Retinal pigment epithelial cell (primary cell): Measurements from ENCODE around the gene SPI1.
"Not testable (repeated sequence)": the region's sequence is repeated elsewhere in the genome, so short reads cannot be mapped to it uniquely, and the experiment has no call there.

Source experiments
- DNase-seq: peaks from one replicate; pipeline ENCODE4 v3.0.0-alpha.2; 2010; ENCODE audit warnings: low read depth
- H3K4me3 ChIP-seq: 2 replicates; pipeline ENCODE4 v1.5.1; 2011; ENCODE audit warnings: mild to moderate bottlenecking, low read length, control low read depth, moderate library complexity
- TF ChIP-seq, protein P1 (sequence below): conservative IDR thresholded peaks from 2 replicates; pipeline ENCODE4 v1.5.1; 2011; ENCODE audit warnings: low read depth, low read length, control low read depth, inconsistent platforms

The SPI1 gene

GRCh38 chr11:47335733-47336132 lies 42.6 kb downstream of the SPI1 start:
- no peak overlapping the region for H3K4me3 ChIP-seq
- TF ChIP-seq, protein P1, sequence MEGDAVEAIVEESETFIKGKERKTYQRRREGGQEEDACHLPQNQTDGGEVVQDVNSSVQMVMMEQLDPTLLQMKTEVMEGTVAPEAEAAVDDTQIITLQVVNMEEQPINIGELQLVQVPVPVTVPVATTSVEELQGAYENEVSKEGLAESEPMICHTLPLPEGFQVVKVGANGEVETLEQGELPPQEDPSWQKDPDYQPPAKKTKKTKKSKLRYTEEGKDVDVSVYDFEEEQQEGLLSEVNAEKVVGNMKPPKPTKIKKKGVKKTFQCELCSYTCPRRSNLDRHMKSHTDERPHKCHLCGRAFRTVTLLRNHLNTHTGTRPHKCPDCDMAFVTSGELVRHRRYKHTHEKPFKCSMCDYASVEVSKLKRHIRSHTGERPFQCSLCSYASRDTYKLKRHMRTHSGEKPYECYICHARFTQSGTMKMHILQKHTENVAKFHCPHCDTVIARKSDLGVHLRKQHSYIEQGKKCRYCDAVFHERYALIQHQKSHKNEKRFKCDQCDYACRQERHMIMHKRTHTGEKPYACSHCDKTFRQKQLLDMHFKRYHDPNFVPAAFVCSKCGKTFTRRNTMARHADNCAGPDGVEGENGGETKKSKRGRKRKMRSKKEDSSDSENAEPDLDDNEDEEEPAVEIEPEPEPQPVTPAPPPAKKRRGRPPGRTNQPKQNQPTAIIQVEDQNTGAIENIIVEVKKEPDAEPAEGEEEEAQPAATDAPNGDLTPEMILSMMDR, result no peak
- no peak for DNase-seq

DNA sequence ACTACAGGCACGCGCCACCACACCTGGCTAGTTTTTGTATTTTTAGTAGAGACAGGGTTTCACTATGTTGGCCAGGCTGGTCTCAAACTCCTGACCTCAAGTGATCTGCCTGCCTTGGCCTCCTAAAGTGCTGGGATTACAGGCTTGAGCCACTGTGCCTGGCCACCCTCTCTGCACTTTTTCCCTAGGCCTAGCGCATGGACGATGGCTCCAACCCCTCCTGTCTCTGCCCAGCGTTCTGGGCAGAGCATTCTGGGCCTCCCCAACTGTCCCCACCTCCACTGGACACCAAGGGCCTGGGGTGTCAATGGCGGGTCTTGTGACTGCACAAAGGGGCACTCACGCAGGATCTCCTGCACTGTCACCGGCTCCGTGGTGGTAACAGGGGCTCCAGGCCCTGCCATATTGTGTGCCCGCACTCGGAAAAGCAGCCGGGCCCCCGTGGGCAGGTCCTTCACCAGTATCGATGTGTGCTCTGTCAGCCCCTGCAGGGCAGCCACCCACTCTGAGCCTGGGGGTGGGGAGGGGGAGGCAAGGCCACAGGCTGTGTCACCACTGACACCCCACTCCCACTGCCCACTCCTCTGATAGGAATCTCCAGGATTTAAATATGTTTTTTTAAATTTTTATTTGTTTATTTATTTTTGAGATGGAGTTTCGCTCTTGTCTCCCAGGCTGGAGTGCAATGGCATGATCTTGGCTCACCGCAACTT lies 43.5 kb downstream of the SPI1 start:
- not testable (repeated sequence) for DNase-seq, H3K4me3 ChIP-seq

DNA sequence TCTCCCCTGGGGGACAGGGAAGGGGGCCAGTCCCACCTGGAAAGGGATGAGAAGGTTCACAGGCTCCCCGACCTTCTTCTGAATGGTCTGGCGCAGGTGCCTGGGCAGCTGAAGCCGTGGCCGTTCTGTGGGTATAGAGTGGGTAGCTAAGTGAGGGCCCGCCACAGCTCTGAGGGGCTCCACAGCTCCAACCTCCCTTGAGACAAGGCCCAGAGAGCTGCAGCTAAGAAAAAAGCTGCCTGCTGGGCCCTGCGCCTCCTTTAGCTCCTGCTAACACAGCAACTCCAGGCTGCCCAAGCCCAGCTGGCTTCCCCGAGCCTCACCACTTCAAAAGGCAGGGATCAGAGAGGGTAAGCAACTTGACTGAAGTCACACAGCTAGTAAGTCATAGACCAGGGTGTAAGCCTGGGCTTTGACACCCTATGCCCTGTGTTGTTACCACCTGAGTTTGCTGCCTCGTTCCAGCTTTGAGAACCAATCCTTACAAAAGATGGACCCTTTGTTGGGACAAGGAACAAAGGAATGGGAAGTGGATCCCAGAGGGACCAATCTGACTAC lies 44.4 kb downstream of the SPI1 start:
- TF ChIP-seq, protein P1, result no peak
- no peak overlapping the region for H3K4me3 ChIP-seq
- DNase-seq, result no peak

DNA sequence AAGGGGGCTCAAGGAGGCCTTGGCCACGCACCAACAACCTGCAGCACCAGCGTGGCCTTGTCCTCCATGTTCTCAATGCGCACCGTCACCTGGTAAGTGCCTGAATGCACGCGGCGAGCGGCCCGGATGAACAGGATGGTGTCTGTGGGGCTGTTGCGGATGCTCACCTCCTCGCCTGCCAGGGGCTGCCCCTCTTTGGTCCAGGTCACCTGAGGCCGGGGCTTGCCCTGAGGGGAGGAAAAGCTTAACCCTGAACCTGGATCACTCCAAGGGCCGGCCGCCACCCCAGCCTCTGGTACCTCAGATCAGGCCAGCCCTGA lies 44.9 kb downstream of the SPI1 start:
- no peak overlapping the region for H3K4me3 ChIP-seq
- TF ChIP-seq, protein P1, result no peak
- DNase-seq, result no peak

DNA sequence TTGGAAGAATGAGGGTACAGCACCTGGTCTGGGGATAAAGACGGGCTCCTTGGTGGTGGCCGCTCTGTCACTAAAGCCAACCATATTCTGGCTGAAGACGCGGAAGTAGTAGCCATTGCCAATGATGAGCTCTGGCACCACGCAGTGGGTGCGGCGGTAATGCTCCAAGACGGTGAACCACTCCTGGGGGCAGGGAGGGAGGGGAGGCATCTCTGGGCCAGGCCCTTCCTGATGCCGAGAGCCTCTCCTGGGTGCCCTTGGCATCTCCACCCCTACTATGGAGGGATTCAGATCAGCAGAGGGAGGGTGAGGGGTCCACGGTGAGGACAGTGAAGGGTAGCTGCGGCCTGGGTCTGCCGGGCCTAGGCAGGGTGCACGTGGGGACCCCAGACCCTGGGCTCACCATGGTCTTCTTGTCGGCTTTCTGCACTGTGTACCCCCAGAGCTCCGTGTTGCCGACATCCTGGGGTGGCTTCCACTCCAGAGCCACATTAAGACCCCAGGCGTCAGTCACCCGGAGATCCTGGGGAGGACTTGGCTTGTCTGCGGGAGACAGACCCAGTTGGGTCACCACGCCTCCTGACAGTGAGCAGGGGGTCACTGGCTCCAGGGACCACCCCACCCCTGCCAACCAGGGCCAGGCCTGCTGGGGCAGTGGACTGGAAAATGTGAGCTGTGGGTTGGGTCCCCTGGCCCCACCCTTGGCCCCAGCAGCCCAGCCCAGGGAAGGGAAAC lies 45.4 kb downstream of the SPI1 start:
- no peak overlapping the region for H3K4me3 ChIP-seq
- TF ChIP-seq, protein P1, result no peak
- DNase-seq, result no peak

- TF ChIP-seq, protein P1, result no peak
- DNase-seq, result no peak
- no peak overlapping the region for H3K4me3 ChIP-seq
Observed at GRCh38 chr11:47332303-47332711, 46.0 kb downstream of the SPI1 start.

DNA sequence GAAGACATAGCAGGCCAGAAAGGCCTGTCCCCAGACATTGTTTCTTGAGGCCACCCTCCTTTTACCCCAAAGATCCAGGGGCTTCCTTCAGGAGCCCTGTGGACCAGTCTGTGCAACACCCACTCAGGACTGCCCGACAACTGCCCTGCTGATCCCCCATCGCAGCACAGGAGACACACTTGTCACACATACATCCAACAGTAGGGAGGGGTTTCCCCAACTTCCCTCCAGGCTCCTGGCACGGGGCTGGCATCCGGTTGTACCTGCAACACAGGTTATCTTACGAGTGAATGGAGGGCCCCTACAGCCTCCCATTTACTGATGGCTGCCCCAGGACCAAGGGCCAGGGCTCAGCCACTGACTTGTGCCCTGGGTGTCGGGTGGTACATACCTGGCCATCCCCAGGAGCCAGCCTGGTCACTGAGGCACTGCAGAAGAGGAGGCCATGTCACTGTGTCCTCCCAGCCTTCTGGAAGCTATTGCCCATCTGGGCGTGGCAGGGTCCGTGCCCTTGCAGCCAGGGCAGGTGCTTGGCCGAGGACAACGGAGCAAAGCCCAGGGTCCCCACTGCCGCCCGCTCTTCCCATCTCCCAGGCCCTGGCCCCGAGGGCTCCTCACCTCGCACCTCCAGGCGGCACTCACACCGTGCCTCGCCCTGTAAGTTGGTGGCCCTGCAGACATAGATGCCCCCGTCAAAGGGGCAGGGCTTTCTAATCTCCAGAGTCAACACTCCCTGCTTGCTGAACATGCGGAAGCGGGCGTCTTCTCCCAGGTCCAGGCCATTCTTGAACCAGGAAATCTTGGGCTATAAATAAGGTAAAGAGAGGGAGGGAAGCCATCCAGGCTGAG lies 46.7 kb downstream of the SPI1 start:
- DNase-seq, result no peak
- TF ChIP-seq, protein P1, result no peak
- H3K4me3 ChIP-seq, result no peak overlapping the region
